HEK293 (cell line): ENCODE measurements around the gene CHST3.

Experiments used
- AEBP2 ChIP-seq: fragments of 450-650 bp; formaldehyde crosslinking; IDR thresholded peaks from 2 replicates; pipeline ENCODE4 v1.5.1; 2016; ENCODE audit warnings: missing biosample characterization, missing genetic modification characterization, borderline replicate concordance
- BCL11A ChIP-seq: fragments of 450-650 bp; formaldehyde crosslinking; IDR thresholded peaks from 2 replicates; pipeline ENCODE4 v1.5.1; 2016; ENCODE audit warnings: low read depth, missing biosample characterization, missing genetic modification characterization
- CTCF ChIP-seq: fragments of 450-650 bp; formaldehyde crosslinking; IDR thresholded peaks from 2 replicates; pipeline ENCODE4 v1.5.1; 2016; ENCODE audit warnings: missing biosample characterization, missing genetic modification characterization
- KLF10 ChIP-seq: fragments of 450-650 bp; IDR thresholded peaks from 2 replicates; pipeline ENCODE4 v1.5.1; 2018; ENCODE audit warnings: missing biosample characterization, mild to moderate bottlenecking, missing genetic modification characterization
- PATZ1 ChIP-seq: fragments of 450-650 bp; formaldehyde crosslinking; IDR thresholded peaks from 2 replicates; pipeline ENCODE4 v1.5.1; 2016; ENCODE audit warnings: missing biosample characterization, missing genetic modification characterization
- PRDM4 ChIP-seq: fragments of 450-650 bp; formaldehyde crosslinking; IDR thresholded peaks from 2 replicates; pipeline ENCODE4 v1.5.1; 2017; ENCODE audit warnings: missing biosample characterization, missing genetic modification characterization
- SALL2 ChIP-seq: fragments of 450-650 bp; formaldehyde crosslinking; IDR thresholded peaks from 2 replicates; pipeline ENCODE4 v1.5.0; 2017; ENCODE audit warnings: missing biosample characterization, mild to moderate bottlenecking, missing genetic modification characterization, borderline replicate concordance
- SETDB1 ChIP-seq: IDR thresholded peaks from one replicate; pipeline ENCODE4 v1.6.1; 2017; ENCODE audit warnings: mild to moderate bottlenecking, low read length, moderate library complexity, mixed read lengths; ENCODE audit not compliant: insufficient read length
- YY1 ChIP-seq: fragments of 450-650 bp; formaldehyde crosslinking; IDR thresholded peaks from 2 replicates; pipeline ENCODE4 v1.5.1; 2018; ENCODE audit warnings: missing biosample characterization, missing genetic modification characterization
- ZBTB8A ChIP-seq: fragments of 450-650 bp; formaldehyde crosslinking; IDR thresholded peaks from 2 replicates; pipeline ENCODE4 v1.5.1; 2016; ENCODE audit warnings: missing biosample characterization, missing genetic modification characterization
- ZNF121 ChIP-seq: fragments of 450-650 bp; formaldehyde crosslinking; IDR thresholded peaks from 2 replicates; pipeline ENCODE4 v1.5.1; 2016; ENCODE audit warnings: missing biosample characterization, missing genetic modification characterization
- ZNF311 ChIP-seq: fragments of 450-650 bp; formaldehyde crosslinking; IDR thresholded peaks from 2 replicates; pipeline ENCODE4 v1.5.1; 2017; ENCODE audit warnings: missing biosample characterization, missing genetic modification characterization, borderline replicate concordance
- ZNF335 ChIP-seq: fragments of 450-650 bp; formaldehyde crosslinking; conservative IDR thresholded peaks from 2 replicates; pipeline ENCODE4 v1.5.1; 2016; ENCODE audit warnings: missing biosample characterization, missing genetic modification characterization

GRCh38 chr10:71968553-71969474 is 4.6 kb downstream of the CHST3 start:
- TF ChIP-seq ZNF121 (tag by site-specific recombination) = no peak
- TF ChIP-seq CTCF (tag by site-specific recombination) = no peak
- TF ChIP-seq AEBP2 (tag by site-specific recombination) = no peak
- no peak for TF ChIP-seq ZBTB8A (tag by site-specific recombination)
- TF ChIP-seq PRDM4 (tag by site-specific recombination) = no peak
- no peak for TF ChIP-seq SETDB1
- TF ChIP-seq SALL2 (tag by site-specific recombination) = no peak
- no peak for TF ChIP-seq KLF10 (tag by site-specific recombination)
- TF ChIP-seq BCL11A (tag by site-specific recombination) = no peak
- no peak for TF ChIP-seq YY1
- TF ChIP-seq PATZ1 (tag by site-specific recombination) = peak; percentile 30; the same call in 1 of the 2 replicates
- TF ChIP-seq ZNF335 (tag by site-specific recombination) = no peak
- TF ChIP-seq ZNF311 (tag by site-specific recombination) = no peak
